Psoas muscle (tissue), 8 donors: ENCODE results near the gene DNAI4. TPM values are rescaled to one million over a fixed set of nuclear protein-coding genes. Genes with fewer than 3 reads are reported as not detected.

Experiments used
- ATAC-seq, 4 donors: fragments of 200-7000 bp; cut with Tn5 transposase; one replicate each; pipeline ENCODE4 v1.9.1; 2020; ENCODE audit warnings: moderate library complexity in 3 of 4, mild to moderate bottlenecking in 2 of 4
- DNase-seq, 2 donors: peaks; one replicate each; pipeline ENCODE4 v3.0.0-alpha.2; 2020
- H3K27ac ChIP-seq: fragments of 200-600 bp; one replicate; pipeline ENCODE4 v1.8.0; 2022
- H3K27me3 ChIP-seq, 3 donors: fragments of 200-600 bp in 1 of 3; one replicate each; pipeline versions ENCODE4 v1.6.1 to v1.8.0; 2013 to 2022; ENCODE audit warnings: low read length in 2 of 3, mild to moderate bottlenecking in 2 of 3, moderate library complexity in 1 of 3; ENCODE audit not compliant: insufficient read depth in 3 of 3
- H3K36me3 ChIP-seq, 2 donors: fragments of 200-600 bp in 1 of 2; one replicate each; pipeline versions ENCODE4 v1.6.1 to v1.8.0; 2013 to 2022; ENCODE audit warnings: low read depth in 1 of 2, mild to moderate bottlenecking in 1 of 2, moderate library complexity in 1 of 2; ENCODE audit not compliant: insufficient read depth in 1 of 2
- H3K4me1 ChIP-seq: fragments of 200-600 bp; one replicate; pipeline ENCODE4 v1.8.0; 2022
- H3K4me3 ChIP-seq: fragments of 200-600 bp; one replicate; pipeline ENCODE4 v1.8.0; 2022; ENCODE audit warnings: mild to moderate bottlenecking
- H3K9me3 ChIP-seq: fragments of 200-600 bp; one replicate; pipeline ENCODE4 v1.8.0; 2022
- CTCF ChIP-seq: fragments of 200-600 bp; IDR thresholded peaks from one replicate; pipeline ENCODE4 v1.8.0; 2022; ENCODE audit warnings: antibody characterized with exemption
- WGBS, 3 donors: extraction: QIAGEN DNeasy Blood & Tissue Kit; methylation state at CpG; one replicate each; pipeline versions ENCODE4 v1.1.6 to v1.1.7; 2013; 5-methylcytosine and 5-hydroxymethylcytosine counted together
- intact Hi-C, 2 donors: fragments of 100-400 bp; cut with DNase I; formaldehyde crosslinking; loops; one replicate each; pipeline versions ENCODE4 v1.11.0 to v1.14.2; 2022
- polyA plus RNA-seq, 3 donors: library from polyadenylated mRNA; stranded (reverse); fragments of 200-250 nt; gene quantifications; one replicate each; pipeline ENCODE4 v1.2.3, GENCODE V29; 2013
- total RNA-seq, 4 donors: library from RNA; stranded (reverse); fragmentation: NEBNext Ultra II Directional in 2 of 4; extraction: Animal tissue kit (Norgen Biotek cat#: 25700) in 2 of 4; gene quantifications; one replicate each; pipeline versions ENCODE4 v1.2.1 to v1.2.4, GENCODE V29; 2021 to 2023
- donor health status: healthy with polysubstance abuse.
- donor health status: DM: no; HTN: no; CAD: no; lungs with moderate emphysema.
- donor health status: Bipolar disorder and iron deficiency.
- donor health status: healthy.
- donor health status: DM: yes; HTN: yes; CAD: no.
- donor health status: DM: no; HTN: no; CAD: no.
- donor health status: DM: no; HTN: no; CAD: no.
- donor health status: DM: yes; HTN: yes; CAD: no.

Gene DNAI4
- total and polyA plus RNA-seq, 7 donors, result 0.18 to 6.5 (median 4.5) TPM

- Histone ChIP-seq H3K36me3 (no peaks in the 10 kb centered on the region), H3K4me3 (no peak overlapping the region), H3K9me3 (no peaks in the 10 kb centered on the region), H3K27ac (no peak overlapping the region), H3K27me3 (no peaks in the 10 kb centered on the region), H3K4me1 (no peaks in the 10 kb centered on the region)
- 87 to 92% (median 90%) methylated on average over 3 of the region's 3 CpGs for WGBS, 3 donors
- intact Hi-C loops, result no loop called here
- no peak for DNase-seq
- ATAC-seq, result no peak
- no peak for TF ChIP-seq CTCF
These were observed 64.1 kb downstream of the DNAI4 start for GRCh38 chr1:66860529-66860928.

- 59 to 74% (median 71%) methylated on average over 1 of the region's 1 CpG for WGBS, 3 donors
These were observed 71.3 kb downstream of the DNAI4 start for GRCh38 chr1:66853379-66853778.

GRCh38 chr1:66852870-66853269 is 71.8 kb downstream of the DNAI4 start:
- Histone ChIP-seq H3K27me3 (no peaks in the 10 kb centered on the region), H3K36me3 (no peaks in the 10 kb centered on the region), H3K4me3 (no peak overlapping the region), H3K4me1 (no peaks in the 10 kb centered on the region), H3K9me3 (no peaks in the 10 kb centered on the region), H3K27ac (no peak overlapping the region)
- DNase-seq, result no peak
- ATAC-seq, result no peak
- WGBS, 3 donors, result 87 to 89% (median 88%) methylated on average over 2 of the region's 2 CpGs
- no peak for TF ChIP-seq CTCF
- intact Hi-C loops, result no loop called here

More at GRCh38 chr1:66853379-66853778, 71.3 kb downstream of the DNAI4 start:
- Histone ChIP-seq H3K36me3 (no peaks in the 10 kb centered on the region), H3K27me3 (no peaks in the 10 kb centered on the region), H3K27ac (no peak overlapping the region), H3K4me3 (no peak overlapping the region), H3K4me1 (no peaks in the 10 kb centered on the region), H3K9me3 (no peaks in the 10 kb centered on the region)
- TF ChIP-seq CTCF, result no peak
- ATAC-seq, result no peak
- no peak for DNase-seq
- intact Hi-C loops, result no loop called here

GRCh38 chr1:66850989-66851388 is 73.7 kb downstream of the DNAI4 start:
- no peaks in the 10 kb centered on the region for H3K4me1 ChIP-seq
- H3K36me3 ChIP-seq, result no peaks in the 10 kb centered on the region
- no peaks in the 10 kb centered on the region for H3K27me3 ChIP-seq
- H3K27ac ChIP-seq, result no peak overlapping the region
- intact Hi-C loops, result no loop called here
- DNase-seq (no peak), ATAC-seq (no peak)
- WGBS, 3 donors, result 95 to 100% (median 97%) methylated on average over 1 of the region's 1 CpG
- TF ChIP-seq CTCF, result no peak
- no peaks in the 10 kb centered on the region for H3K9me3 ChIP-seq
- no peak overlapping the region for H3K4me3 ChIP-seq

GRCh38 chr1:66848193-66848592 is 76.5 kb downstream of the DNAI4 start:
- H3K27ac ChIP-seq, result no peak overlapping the region
- intact Hi-C loops, result no loop called here
- ATAC-seq (no peak), DNase-seq (no peak)
- no peaks in the 10 kb centered on the region for H3K27me3 ChIP-seq
- no peaks in the 10 kb centered on the region for H3K4me1 ChIP-seq
- no peak overlapping the region for H3K4me3 ChIP-seq
- no peak for TF ChIP-seq CTCF
- no peaks in the 10 kb centered on the region for H3K36me3 ChIP-seq
- H3K9me3 ChIP-seq, result no peaks in the 10 kb centered on the region
- 35 to 45% (median 39%) methylated on average over 2 of the region's 2 CpGs for WGBS, 3 donors
